Small intestine (tissue), 7 donors: ENCODE measurements around the gene HOXA4. TPM values are rescaled to one million over a fixed set of nuclear protein-coding genes. Genes with fewer than 3 reads are reported as not detected.
A peak's percentile ranks its signal among the peaks of the same experiment; 100 is the strongest.

Experiments used
- DNase-seq, 2 donors: peaks; one replicate each; pipeline versions ENCODE4 v3.0.0 to v3.0.0-alpha.2; 2013
- FAIRE-seq: peaks from 2 replicates; lab custom pipeline; 2012; peaks lifted over from hg19 to GRCh38; lab: Jason Lieb, UNC
- H3K27ac ChIP-seq, 3 donors: one replicate each; pipeline ENCODE4 v1.5.1; 2013; ENCODE audit warnings: low read length in 2 of 3, mild to moderate bottlenecking in 2 of 3, control low read depth in 1 of 3, inconsistent platforms in 1 of 3, low read depth in 1 of 3, moderate library complexity in 1 of 3
- H3K27me3 ChIP-seq, 3 donors: one replicate each; pipeline ENCODE4 v1.6.1; 2013; ENCODE audit warnings: low read length in 3 of 3, inconsistent platforms in 1 of 3; ENCODE audit not compliant: control insufficient read depth in 3 of 3, insufficient read depth in 3 of 3
- H3K36me3 ChIP-seq, 3 donors: one replicate each; pipeline ENCODE4 v1.6.1; 2013; ENCODE audit warnings: low read length in 3 of 3, inconsistent platforms in 1 of 3, low read depth in 1 of 3, mild to moderate bottlenecking in 1 of 3, moderate library complexity in 1 of 3; ENCODE audit not compliant: control insufficient read depth in 3 of 3, insufficient read depth in 2 of 3
- H3K4me1 ChIP-seq, 3 donors: one replicate each; pipeline ENCODE4 v1.6.1; 2013; ENCODE audit warnings: low read length in 2 of 3, inconsistent platforms in 1 of 3, low read depth in 1 of 3, mild to moderate bottlenecking in 1 of 3, moderate library complexity in 1 of 3; ENCODE audit not compliant: control insufficient read depth in 3 of 3, insufficient read depth in 2 of 3
- H3K4me3 ChIP-seq, 3 donors: one replicate each; pipeline ENCODE4 v1.5.1; 2013; ENCODE audit warnings: low read length in 3 of 3, control low read depth in 1 of 3, inconsistent platforms in 1 of 3, low read depth in 1 of 3, mild to moderate bottlenecking in 1 of 3, moderate library complexity in 1 of 3
- H3K9me3 ChIP-seq, 2 donors: one replicate each; pipeline ENCODE4 v1.6.1; 2013; ENCODE audit warnings: low read depth in 1 of 2, low read length in 1 of 2; ENCODE audit not compliant: control insufficient read depth in 2 of 2, insufficient read depth in 1 of 2
- WGBS, 3 donors: extraction: QIAGEN DNeasy Blood & Tissue Kit; methylation state at CpG; one replicate each; pipeline ENCODE4 v1.1.7; 2013; 5-methylcytosine and 5-hydroxymethylcytosine counted together
- polyA plus RNA-seq, 4 donors: library from polyadenylated mRNA; stranded (reverse) in 3 of 4; unstranded in 1 of 4; fragments of 200-250 nt in 3 of 4; fragments of 120-200 nt in 1 of 4; gene quantifications; one replicate each; pipeline versions ENCODE4 v1.2.1 to v1.2.3, GENCODE V29; 2013
- donor health status: healthy with polysubstance abuse.
- donor health status: control.
- donor health status: control.
- donor health status: Bipolar disorder and iron deficiency.
- donor health status: healthy.

The HOXA4 gene
- polyA plus RNA-seq, 4 donors: 2.4 to 15.3 (median 7.9) TPM; not detected in 1

GRCh38 chr7:27132978-27133377, 2.4 kb upstream of the HOXA4 start:
- H3K27me3 ChIP-seq: peaks cover 0 to 6% (median 0%) of the 10 kb centered on the region in 3 donors
- H3K27ac ChIP-seq: peak overlapping the region in 1 of 3 donors; percentile 61
- H3K4me3 ChIP-seq: no peak overlapping the region
- H3K9me3 ChIP-seq: no peaks in the 10 kb centered on the region
- peaks cover 0 to 59% (median 5%) of the 10 kb centered on the region in 3 donors for H3K4me1 ChIP-seq
- H3K36me3 ChIP-seq: peaks cover 0 to 4% (median 0%) of the 10 kb centered on the region in 3 donors
- DNase-seq (no peak), FAIRE-seq (no peak)
- 38 to 61% (median 50%) methylated on average over 6 of the region's 6 CpGs for WGBS, 3 donors

GRCh38 chr7:27132214-27132613, 1.7 kb upstream of the HOXA4 start:
- Histone ChIP-seq H3K27ac (peak overlapping the region in 1 of 3 donors; percentile 61), H3K36me3 (peaks cover 0 to 4% (median 0%) of the 10 kb centered on the region in 3 donors), H3K4me3 (no peak overlapping the region), H3K4me1 (peaks cover 0 to 59% (median 9%) of the 10 kb centered on the region in 3 donors), H3K27me3 (peaks cover 0 to 6% (median 0%) of the 10 kb centered on the region in 3 donors), H3K9me3 (no peaks in the 10 kb centered on the region)
- DNase-seq (no peak), FAIRE-seq (no peak)
- WGBS, 3 donors: 71 to 79% (median 76%) methylated on average over 2 of the region's 2 CpGs

- Histone ChIP-seq H3K4me1 (peaks cover 0 to 54% (median 9%) of the 10 kb centered on the region in 3 donors), H3K27ac (peak overlapping the region; percentile 63 to 87 (median 85)), H3K4me3 (peak overlapping the region in 2 of 3 donors; percentile 70 to 85), H3K36me3 (peaks cover 0 to 4% (median 0%) of the 10 kb centered on the region in 3 donors), H3K9me3 (no peaks in the 10 kb centered on the region), H3K27me3 (peaks cover 0 to 6% (median 0%) of the 10 kb centered on the region in 3 donors)
- whole genome bisulfite sequencing, 3 donors: 44 to 52% (median 46%) methylated on average over 12 of the region's 12 CpGs
- FAIRE-seq (no peak), DNase-seq (no peak)
Observed at GRCh38 chr7:27131390-27131819, 848 bp upstream of the HOXA4 start.

- peaks cover 0 to 55% (median 11%) of the 10 kb centered on the region in 3 donors for H3K4me1 ChIP-seq
- H3K9me3 ChIP-seq: no peaks in the 10 kb centered on the region
- H3K27me3 ChIP-seq: peaks cover 0 to 6% (median 0%) of the 10 kb centered on the region in 3 donors
- peak overlapping the region; percentile 35 to 85 (median 70) for H3K4me3 ChIP-seq
- H3K27ac ChIP-seq: peak overlapping the region; percentile 30 to 78 (median 71)
- no peak for FAIRE-seq
- peaks cover 0 to 4% (median 0%) of the 10 kb centered on the region in 3 donors for H3K36me3 ChIP-seq
- 9 to 21% (median 15%) methylated on average over 41 to 72 of the region's 72 CpGs for WGBS, 3 donors
- DNase-seq: peak; percentile 68 to 80
Observed at GRCh38 chr7:27129729-27130539, 623 bp downstream of the HOXA4 start.

GRCh38 chr7:27128776-27129728, 1.5 kb downstream of the HOXA4 start:
- H3K4me1 ChIP-seq: peaks cover 2 to 53% (median 11%) of the 10 kb centered on the region in 3 donors
- peaks cover 0 to 13% (median 0%) of the 10 kb centered on the region in 3 donors for H3K36me3 ChIP-seq
- FAIRE-seq: no peak
- peaks cover 0 to 6% (median 4%) of the 10 kb centered on the region in 3 donors for H3K27me3 ChIP-seq
- H3K9me3 ChIP-seq: no peaks in the 10 kb centered on the region
- H3K27ac ChIP-seq: peak overlapping the region in 2 of 3 donors; percentile 71 to 78
- DNase-seq: no peak
- 15 to 46% (median 36%) methylated on average over 28 of the region's 28 CpGs for WGBS, 3 donors
- H3K4me3 ChIP-seq: peak overlapping the region in 2 of 3 donors; percentile 60 to 70

GRCh38 chr7:27128034-27128433, 2.5 kb downstream of the HOXA4 start:
- Histone ChIP-seq H3K27ac (peak overlapping the region in 2 of 3 donors; percentile 30 to 71), H3K4me1 (peaks cover 4 to 53% (median 6%) of the 10 kb centered on the region in 3 donors)
- 40 to 61% (median 51%) methylated on average over 2 of the region's 2 CpGs for WGBS, 3 donors

GRCh38 chr7:27126596-27127327, 3.8 kb downstream of the HOXA4 start:
- WGBS, 3 donors: 35 to 38% (median 38%) methylated on average over 3 of the region's 3 CpGs
- H3K9me3 ChIP-seq: no peaks in the 10 kb centered on the region
- no peak for DNase-seq
- no peak overlapping the region for H3K4me3 ChIP-seq
- H3K4me1 ChIP-seq: peaks cover 4 to 61% (median 6%) of the 10 kb centered on the region in 3 donors
- peak overlapping the region in 2 of 3 donors; percentile 42 to 71 for H3K27ac ChIP-seq
- peaks cover 0 to 12% (median 0%) of the 10 kb centered on the region in 3 donors for H3K27me3 ChIP-seq
- no peak for FAIRE-seq
- H3K36me3 ChIP-seq: peaks cover 0 to 28% (median 0%) of the 10 kb centered on the region in 3 donors

More at GRCh38 chr7:27128034-27128433, 2.5 kb downstream of the HOXA4 start:
- FAIRE-seq: no peak
- peaks cover 0 to 12% (median 0%) of the 10 kb centered on the region in 3 donors for H3K27me3 ChIP-seq
- H3K9me3 ChIP-seq: no peaks in the 10 kb centered on the region
- no peak overlapping the region for H3K4me3 ChIP-seq
- DNase-seq: peak in 1 of 2 donors; percentile 41
- peaks cover 0 to 19% (median 0%) of the 10 kb centered on the region in 3 donors for H3K36me3 ChIP-seq
